Measurements from ENCODE around the gene KLF15. TPM values are rescaled to one million over a fixed set of nuclear protein-coding genes. Genes with fewer than 3 reads are reported as not detected.

Gene KLF15
- total RNA-seq, 4 donors from 2014 or later, result 20.6 to 49.2 (median 27.5) TPM

DNA sequence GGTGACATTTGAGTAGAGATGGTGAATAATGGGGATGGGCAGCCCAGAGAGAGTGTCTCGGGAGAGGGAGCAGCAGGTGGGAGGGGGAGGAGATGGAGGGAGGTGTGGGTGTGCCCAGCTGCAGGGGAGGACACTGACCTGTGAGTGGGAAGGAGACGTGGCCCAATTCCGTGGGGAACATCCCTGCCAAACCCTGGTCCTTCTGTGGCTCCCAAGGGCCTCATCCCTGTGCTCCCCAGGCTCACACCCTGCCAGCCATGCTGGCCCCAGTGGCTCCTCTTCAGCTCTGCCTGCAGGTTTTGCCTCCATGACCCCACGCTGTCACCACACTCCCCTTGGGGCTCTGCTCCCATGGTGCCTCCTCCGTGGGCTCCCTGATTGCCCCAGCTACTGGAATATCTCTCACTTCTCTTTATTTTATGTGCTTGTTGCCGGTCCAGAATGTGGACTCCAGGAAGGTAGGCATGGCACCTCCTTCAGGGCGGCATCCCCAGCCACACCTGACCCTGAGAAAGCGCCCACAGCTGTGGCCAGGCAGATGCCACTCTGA lies 44.5 kb upstream of the KLF15 start:
- TF ChIP-seq POLR2A (IDR thresholded peaks at IDR 0.05), result no peak
- no peak for TF ChIP-seq CTCF (IDR thresholded peaks at IDR 0.05)
- H3K27me3 ChIP-seq, result no peaks in the 10 kb centered on the region
- 76 to 81% methylated on average over 8 of the region's 8 CpGs for WGBS, 2 donors
- no peaks in the 10 kb centered on the region for H3K36me3 ChIP-seq
- no peak overlapping the region for H3K4me3 ChIP-seq (replicated peaks in 1 of 3)
- intact Hi-C loops (cut with DNase I), result no loop called here
- H3K9me3 ChIP-seq, result no peaks in the 10 kb centered on the region
- H3K27ac ChIP-seq, result no peak overlapping the region
- H3K4me1 ChIP-seq, result no peaks in the 10 kb centered on the region
- no peak for DNase-seq

DNA sequence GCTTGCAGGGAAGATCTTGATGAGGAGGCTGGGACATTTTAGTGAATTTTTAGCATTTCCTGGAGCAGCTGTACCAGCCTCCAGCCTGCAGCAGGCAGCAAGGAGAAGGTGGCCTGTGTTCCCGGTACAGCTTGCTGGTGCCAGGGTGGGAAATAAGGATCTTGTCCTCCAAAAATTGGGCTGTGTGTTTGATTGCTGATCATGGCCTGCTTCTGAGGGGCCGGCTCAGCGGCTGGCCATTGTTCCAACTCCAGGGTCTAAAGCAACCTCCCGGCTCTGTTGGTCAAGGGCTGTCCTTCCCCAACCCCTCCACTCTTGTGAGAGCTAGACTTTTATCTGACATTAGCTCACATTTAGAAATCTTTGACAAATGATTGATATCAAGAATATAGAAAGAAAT lies 42.5 kb upstream of the KLF15 start:
- no peak overlapping the region for H3K4me3 ChIP-seq (replicated peaks in 1 of 3)
- intact Hi-C loops (cut with DNase I), result no loop called here
- no peak for DNase-seq
- TF ChIP-seq CTCF (IDR thresholded peaks at IDR 0.05) (no peak), POLR2A (IDR thresholded peaks at IDR 0.05) (no peak)
- no peaks in the 10 kb centered on the region for H3K9me3 ChIP-seq
- no peaks in the 10 kb centered on the region for H3K27me3 ChIP-seq
- no peak overlapping the region for H3K27ac ChIP-seq
- H3K4me1 ChIP-seq, result peaks cover 0 to 5% of the 10 kb centered on the region in 2 donors
- H3K36me3 ChIP-seq, result no peaks in the 10 kb centered on the region
- 89 to 93% methylated on average over 4 of the region's 4 CpGs for WGBS, 2 donors

DNA sequence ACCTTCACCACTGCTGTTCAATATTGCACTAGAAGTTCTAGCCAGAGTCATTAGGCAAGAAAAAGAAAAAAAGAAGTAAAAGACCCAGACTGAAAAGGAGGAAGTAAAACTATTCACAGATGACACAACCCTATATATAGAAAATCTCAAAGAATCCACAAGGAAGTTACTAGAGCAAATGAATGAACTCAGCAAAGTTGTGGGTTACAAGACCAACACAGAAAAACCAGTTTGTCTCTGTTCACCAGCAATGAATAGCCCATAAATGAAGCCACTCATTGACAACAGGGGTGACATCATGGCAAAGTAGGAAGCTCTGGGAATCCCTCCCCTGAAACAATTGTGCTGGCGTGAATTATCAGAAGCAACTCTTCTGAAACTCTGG lies 42.1 kb upstream of the KLF15 start:
- no peaks in the 10 kb centered on the region for H3K9me3 ChIP-seq
- TF ChIP-seq CTCF (IDR thresholded peaks at IDR 0.05) (no peak), POLR2A (IDR thresholded peaks at IDR 0.05) (no peak)
- H3K4me3 ChIP-seq (replicated peaks in 1 of 3), result no peak overlapping the region
- H3K27me3 ChIP-seq, result no peaks in the 10 kb centered on the region
- 84 to 89% methylated on average over 1 of the region's 1 CpG for WGBS, 2 donors
- intact Hi-C loops (cut with DNase I), result no loop called here
- H3K27ac ChIP-seq, result no peak overlapping the region
- no peaks in the 10 kb centered on the region for H3K36me3 ChIP-seq
- peaks cover 0 to 9% of the 10 kb centered on the region in 2 donors for H3K4me1 ChIP-seq
- DNase-seq, result no peak

- no peak for TF ChIP-seq CTCF (IDR thresholded peaks at IDR 0.05)
- TF ChIP-seq POLR2A (IDR thresholded peaks at IDR 0.05), result no peak
- no peaks in the 10 kb centered on the region for H3K36me3 ChIP-seq
- no peaks in the 10 kb centered on the region for H3K9me3 ChIP-seq
- 91 to 92% methylated on average over 14 of the region's 14 CpGs for WGBS, 2 donors
- H3K27me3 ChIP-seq, result no peaks in the 10 kb centered on the region
- no peak overlapping the region for H3K27ac ChIP-seq
- no peak for DNase-seq
- peaks cover 0 to 9% of the 10 kb centered on the region in 2 donors for H3K4me1 ChIP-seq
- no peak overlapping the region for H3K4me3 ChIP-seq (replicated peaks in 1 of 3)
- intact Hi-C loops (cut with DNase I), result no loop called here
These were observed 41.5 kb upstream of the KLF15 start for GRCh38 chr3:126398423-126399350.

All from thyroid gland (tissue), 4 donors.